HepG2 (cell line): ENCODE data around the gene STX1B. TPM values are rescaled to one million over a fixed set of nuclear protein-coding genes. Genes with fewer than 3 reads are reported as not detected.

Experiments used
- ATF1 ChIP-seq: IDR thresholded peaks from 2 replicates; pipeline ENCODE4 v1.6.1; 2016; ENCODE audit warnings: mild to moderate bottlenecking, control low read depth
- ATF4 ChIP-seq, 2 experiments: fragments of 450-650 bp in 1 of 2; sonication (generic) in 1 of 2; formaldehyde crosslinking; IDR thresholded peaks; 2 replicates each; pipeline versions ENCODE4 v1.5.0 to v1.8.0; 2020 to 2022; ENCODE audit warnings: mild to moderate bottlenecking in 1 of 2, missing genetic modification reagents in 1 of 2
- IKZF4 ChIP-seq: sonication (generic); formaldehyde crosslinking; IDR thresholded peaks from 2 replicates; pipeline ENCODE4 v1.5.1; 2020; ENCODE audit warnings: borderline replicate concordance, mild to moderate bottlenecking, low read depth, missing genetic modification reagents; ENCODE audit errors: not compliant biosample characterization
- MAZ ChIP-seq, 2 experiments: sonication (generic) in 1 of 2; formaldehyde crosslinking in 1 of 2; IDR thresholded peaks; 2 replicates each; pipeline versions ENCODE4 v1.5.0 to v1.6.1; 2012 to 2020; ENCODE audit warnings: low read depth in 2 of 2, mild to moderate bottlenecking in 2 of 2, borderline replicate concordance in 1 of 2, improper control_type of control experiment in 1 of 2, low read length in 1 of 2, missing genetic modification reagents in 1 of 2, moderate library complexity in 1 of 2
- MLX ChIP-seq: IDR thresholded peaks from 2 replicates; pipeline ENCODE4 v1.6.1; 2016
- NAIF1 ChIP-seq: sonication (generic); formaldehyde crosslinking; IDR thresholded peaks from 2 replicates; pipeline ENCODE4 v1.5.0; 2020; ENCODE audit warnings: mild to moderate bottlenecking, missing genetic modification reagents, borderline replicate concordance
- SAFB2 ChIP-seq: sonication (generic); formaldehyde crosslinking; IDR thresholded peaks from 2 replicates; pipeline ENCODE4 v1.5.1; 2020; ENCODE audit warnings: missing genetic modification reagents, low read depth, mild to moderate bottlenecking, borderline replicate concordance
- SRSF1 ChIP-seq: fragments of 200-400 bp; formaldehyde crosslinking; optimal IDR thresholded peaks from 2 replicates; pipeline ENCODE3; 2017; ENCODE audit warnings: mild to moderate bottlenecking, low read depth, low read length, moderate library complexity
- TEAD3 ChIP-seq: optimal IDR thresholded peaks from 2 replicates; pipeline ENCODE3; 2016; ENCODE audit warnings: borderline replicate concordance
- THAP11 ChIP-seq: IDR thresholded peaks from 2 replicates; pipeline ENCODE4 v1.6.1; 2016; ENCODE audit warnings: missing biosample characterization, missing genetic modification reagents
- ZBTB33 ChIP-seq: sonication (generic); formaldehyde crosslinking; IDR thresholded peaks from 2 replicates; pipeline ENCODE4 v1.4.0; 2020; ENCODE audit warnings: missing genetic modification reagents
- ZNF205 ChIP-seq: IDR thresholded peaks from 2 replicates; pipeline ENCODE4 v1.6.1; 2018; ENCODE audit warnings: missing biosample characterization, missing genetic modification reagents
- ZNF232 ChIP-seq: sonication (generic); formaldehyde crosslinking; IDR thresholded peaks from 2 replicates; pipeline ENCODE4 v1.4.0; 2020; ENCODE audit warnings: missing genetic modification reagents, borderline replicate concordance
- ZNF574 ChIP-seq: sonication (generic); formaldehyde crosslinking; IDR thresholded peaks from 2 replicates; pipeline ENCODE4 v1.4.0; 2020; ENCODE audit warnings: missing genetic modification reagents
- ZNF691 ChIP-seq: sonication (generic); formaldehyde crosslinking; IDR thresholded peaks from 2 replicates; pipeline ENCODE4 v1.4.0; 2020; ENCODE audit warnings: missing genetic modification reagents, low read depth, mild to moderate bottlenecking, borderline replicate concordance
- ZNF7 ChIP-seq: IDR thresholded peaks from 2 replicates; pipeline ENCODE4 v1.6.1; 2016; ENCODE audit warnings: missing biosample characterization, missing genetic modification reagents
- ZSCAN31 ChIP-seq: sonication (generic); formaldehyde crosslinking; IDR thresholded peaks from 2 replicates; pipeline ENCODE4 v1.5.0; 2020; ENCODE audit warnings: low read depth, mild to moderate bottlenecking, missing genetic modification reagents
- polyA plus RNA-seq, 8 experiments: library from polyadenylated mRNA; depleted of rRNA in 3 of 8; stranded (reverse) in 7 of 8; unstranded in 1 of 8; fragments of >200 nt; fragmentation: Illumina TruSeq in 4 of 8; extraction: Trizol in 4 of 8; gene quantifications; 2 replicates each; pipeline versions ENCODE4 v1.2.1 to v1.2.3, GENCODE V29; 2011 to 2016; ENCODE audit warnings: low read depth in 4 of 8, missing spikeins in 1 of 8, mixed read lengths in 1 of 8; ENCODE audit not compliant: insufficient read depth in 1 of 8
- total RNA-seq, 5 experiments: library from RNA; depleted of rRNA; stranded (reverse); fragments of >200 nt; fragmentation: Illumina TruSeq; extraction: Trizol; gene quantifications; 2 replicates each; pipeline ENCODE4 v1.2.3, GENCODE V29; 2016; ENCODE audit warnings: low read depth in 1 of 5

STX1B gene
- total and polyA plus RNA-seq, 2 of the 13 experiments (the other 11 are each of a cell fraction or from before 2014, with no cell fraction given): 2.1 to 3.0 TPM

- peak; percentile 88 for TF ChIP-seq ZBTB33 (CRISPR knock-in tag)
- TF ChIP-seq ATF1 (CRISPR knock-in tag): no peak
- TF ChIP-seq ZNF691: peak; percentile 89; the same call in 1 of the 2 replicates
- TF ChIP-seq MLX (CRISPR knock-in tag): no peak
- TF ChIP-seq ATF4 (CRISPR knock-in tag; IDR thresholded peaks at IDR 0.05): no peak
- 0 out of 2 replicates have a peak, but pooled peaks have one; percentile 16 for TF ChIP-seq ZNF205
- TF ChIP-seq TEAD3 (CRISPR knock-in tag): peak; percentile 33
- peak; percentile 86 for TF ChIP-seq ZNF574 (CRISPR knock-in tag)
- TF ChIP-seq ZNF7: no peak
- peak; percentile 40 for TF ChIP-seq IKZF4 (CRISPR knock-in tag)
- no peak for TF ChIP-seq SRSF1
- no peak for TF ChIP-seq MAZ (IDR thresholded peaks at IDR 0.05; ENCODE audit: borderline replicate concordance, low read depth, low read length)
- TF ChIP-seq MAZ (CRISPR knock-in tag; IDR thresholded peaks at IDR 0.05; ENCODE audit: low read depth): peak; percentile 61; the same call in 1 of the 2 replicates
- no peak for TF ChIP-seq NAIF1 (CRISPR knock-in tag)
- peak; percentile 67 for TF ChIP-seq THAP11 (CRISPR knock-in tag)
- TF ChIP-seq SAFB2: no peak
- TF ChIP-seq ZSCAN31 (CRISPR knock-in tag): no peak; the same call in none of the 2 replicates
- no peak for TF ChIP-seq ZNF232 (CRISPR knock-in tag)
Observed at GRCh38 chr16:30953511-30954124, 56.8 kb downstream of the STX1B start (continued).
